ENCODE results near the gene SMIM43. TPM values are rescaled to one million over a fixed set of nuclear protein-coding genes. Genes with fewer than 3 reads are reported as not detected.
"Not testable (repeated sequence)": the region's sequence is repeated elsewhere in the genome, so short reads cannot be mapped to it uniquely, and the experiment has no call there.

SMIM43 gene
- total RNA-seq, 1 experiment from 2014 or later = not detected

GRCh38 chr4:121785479-121785878 lies 20.5 kb upstream of the SMIM43 start:
- in situ Hi-C loops (cut with HindIII; ENCODE audit: low pct_unique_long_range_greater_than_20kb, low sequenced_read_pairs) = no loop called here
- DNase-seq (ENCODE audit: low read depth) = no peak

- in situ Hi-C loops (cut with HindIII; ENCODE audit: low pct_unique_long_range_greater_than_20kb, low sequenced_read_pairs) = no loop called here
- no peak for DNase-seq (ENCODE audit: low read depth)
These were observed 20.0 kb upstream of the SMIM43 start for GRCh38 chr4:121784975-121785374.

GRCh38 chr4:121784401-121784800 lies 19.4 kb upstream of the SMIM43 start:
- in situ Hi-C loops (cut with HindIII; ENCODE audit: low pct_unique_long_range_greater_than_20kb, low sequenced_read_pairs) = no loop called here
- no peak for DNase-seq (ENCODE audit: low read depth)

- DNase-seq (ENCODE audit: low read depth) = no peak
- in situ Hi-C loops (cut with HindIII; ENCODE audit: low pct_unique_long_range_greater_than_20kb, low sequenced_read_pairs) = no loop called here
These were observed 18.2 kb upstream of the SMIM43 start for GRCh38 chr4:121783210-121783609.

GRCh38 chr4:121778991-121779628 lies 14.1 kb upstream of the SMIM43 start:
- no peak for DNase-seq (ENCODE audit: low read depth)

GRCh38 chr4:121777625-121778024 lies 12.7 kb upstream of the SMIM43 start:
- in situ Hi-C loops (cut with HindIII; ENCODE audit: low pct_unique_long_range_greater_than_20kb, low sequenced_read_pairs) = no loop called here
- peak; percentile 27 for DNase-seq (ENCODE audit: low read depth)

More at GRCh38 chr4:121778991-121779628, 14.1 kb upstream of the SMIM43 start:
- in situ Hi-C loops (cut with HindIII; ENCODE audit: low pct_unique_long_range_greater_than_20kb, low sequenced_read_pairs) = no loop called here

- in situ Hi-C loops (cut with HindIII; ENCODE audit: low pct_unique_long_range_greater_than_20kb, low sequenced_read_pairs) = no loop called here
- no peak for DNase-seq (ENCODE audit: low read depth)
These were observed 11.8 kb upstream of the SMIM43 start for GRCh38 chr4:121776610-121777401.

- in situ Hi-C loops (cut with HindIII; ENCODE audit: low pct_unique_long_range_greater_than_20kb, low sequenced_read_pairs) = no loop called here
- DNase-seq (ENCODE audit: low read depth) = no peak
These were observed 8.9 kb upstream of the SMIM43 start for GRCh38 chr4:121773883-121774282.

- in situ Hi-C loops (cut with HindIII; ENCODE audit: low pct_unique_long_range_greater_than_20kb, low sequenced_read_pairs) = no loop called here
- DNase-seq (ENCODE audit: low read depth) = no peak
These were observed 6.9 kb upstream of the SMIM43 start for GRCh38 chr4:121771869-121772268.

GRCh38 chr4:121769341-121769740 lies 4.4 kb upstream of the SMIM43 start:
- no peak for DNase-seq (ENCODE audit: low read depth)
- in situ Hi-C loops (cut with HindIII; ENCODE audit: low pct_unique_long_range_greater_than_20kb, low sequenced_read_pairs) = no loop called here

- in situ Hi-C loops (cut with HindIII; ENCODE audit: low pct_unique_long_range_greater_than_20kb, low sequenced_read_pairs) = no loop called here
- no peak for DNase-seq (ENCODE audit: low read depth)
These were observed 2.2 kb upstream of the SMIM43 start for GRCh38 chr4:121767166-121767565.

- no peak for DNase-seq (ENCODE audit: low read depth)
- in situ Hi-C loops (cut with HindIII; ENCODE audit: low pct_unique_long_range_greater_than_20kb, low sequenced_read_pairs) = no loop called here
These were observed 1.1 kb upstream of the SMIM43 start for GRCh38 chr4:121765971-121766538.

GRCh38 chr4:121765368-121765705 lies 373 bp upstream of the SMIM43 start:
- in situ Hi-C loops (cut with HindIII; ENCODE audit: low pct_unique_long_range_greater_than_20kb, low sequenced_read_pairs) = no loop called here
- no peak for DNase-seq (ENCODE audit: low read depth)

- in situ Hi-C loops (cut with HindIII; ENCODE audit: low pct_unique_long_range_greater_than_20kb, low sequenced_read_pairs) = no loop called here
These were observed 662 bp downstream of the SMIM43 start for GRCh38 chr4:121764303-121764701.

GRCh38 chr4:121760205-121760604 lies 4.8 kb downstream of the SMIM43 start:
- no peak for DNase-seq (ENCODE audit: low read depth)
- in situ Hi-C loops (cut with HindIII; ENCODE audit: low pct_unique_long_range_greater_than_20kb, low sequenced_read_pairs) = no loop called here

More at GRCh38 chr4:121764303-121764701, 662 bp downstream of the SMIM43 start:
- DNase-seq (ENCODE audit: low read depth) = no peak

- peak; percentile 18 for DNase-seq (ENCODE audit: low read depth)
- in situ Hi-C loops (cut with HindIII; ENCODE audit: low pct_unique_long_range_greater_than_20kb, low sequenced_read_pairs) = no loop called here
These were observed 5.9 kb downstream of the SMIM43 start for GRCh38 chr4:121758925-121759568.

- DNase-seq (ENCODE audit: low read depth); in situ Hi-C loops (cut with HindIII; ENCODE audit: low pct_unique_long_range_greater_than_20kb, low sequenced_read_pairs): not testable (repeated sequence)
These were observed 12.8 kb downstream of the SMIM43 start for GRCh38 chr4:121752142-121752541.

- DNase-seq (ENCODE audit: low read depth) = no peak
- in situ Hi-C loops (cut with HindIII; ENCODE audit: low pct_unique_long_range_greater_than_20kb, low sequenced_read_pairs) = no loop called here
These were observed 15.7 kb downstream of the SMIM43 start for GRCh38 chr4:121749225-121749624.

- in situ Hi-C loops (cut with HindIII; ENCODE audit: low pct_unique_long_range_greater_than_20kb, low sequenced_read_pairs) = no loop called here
- DNase-seq (ENCODE audit: low read depth) = no peak
These were observed 22.2 kb downstream of the SMIM43 start for GRCh38 chr4:121742794-121743193.

Data from Caki2 (cell line).